ENCODE measurements around the gene MEPE.
A peak's percentile ranks its signal among the peaks of the same experiment; 100 is the strongest.
"Not testable (repeated sequence)": the region's sequence is repeated elsewhere in the genome, so short reads cannot be mapped to it uniquely, and the experiment has no call there.

MEPE gene

GRCh38 chr4:87886083-87886482, 53.3 kb downstream of the MEPE start:
- DNase-seq: no peak

- DNase-seq: not testable (repeated sequence)
Measured at GRCh38 chr4:87890753-87891152, 58.0 kb downstream of the MEPE start.

- DNase-seq: peak; percentile 5 to 76
Measured at GRCh38 chr4:87895964-87896621, 63.3 kb downstream of the MEPE start.
